Osteoblast (primary cell): Measurements from ENCODE around the gene RBM20. TPM values are rescaled to one million over a fixed set of nuclear protein-coding genes. Genes with fewer than 3 reads are reported as not detected.

ENCODE experiments used
- DNase-seq: peaks from one replicate; pipeline ENCODE4 v3.0.0; 2011; ENCODE audit warnings: low spot score, mixed read lengths; ENCODE audit not compliant: insufficient read length; ENCODE audit errors: missing footprints
- H2AFZ ChIP-seq: 2 replicates; pipeline ENCODE4 v1.6.0; 2011; ENCODE audit warnings: mild to moderate bottlenecking, low read length
- H3K27ac ChIP-seq: 2 replicates; pipeline ENCODE4 v1.5.1; 2011; ENCODE audit warnings: mild to moderate bottlenecking, low read depth, low read length, moderate library complexity
- H3K27me3 ChIP-seq: 2 replicates; pipeline ENCODE4 v1.6.0; 2012; ENCODE audit warnings: mild to moderate bottlenecking, control low read depth, inconsistent platforms, low read length, moderate library complexity; ENCODE audit not compliant: insufficient read depth
- H3K36me3 ChIP-seq: 2 replicates; pipeline ENCODE4 v1.5.1; 2011; ENCODE audit warnings: mild to moderate bottlenecking, low read length, control low read depth, moderate library complexity; ENCODE audit not compliant: insufficient read depth
- H3K4me1 ChIP-seq: 2 replicates; pipeline ENCODE4 v1.5.1; 2011; ENCODE audit warnings: mild to moderate bottlenecking, low read length, control low read depth, moderate library complexity; ENCODE audit not compliant: insufficient read depth
- H3K4me2 ChIP-seq: 2 replicates; pipeline ENCODE4 v1.6.0; 2011; ENCODE audit warnings: mild to moderate bottlenecking, low read length; ENCODE audit not compliant: insufficient read depth
- H3K4me3 ChIP-seq: fragments of 200-600 bp; sonication (generic); 3 replicates; pipeline ENCODE4 v1.5.1; 2012; ENCODE audit warnings: mild to moderate bottlenecking, low read length, inconsistent platforms; ENCODE audit not compliant: insufficient read depth
- H3K79me2 ChIP-seq: 2 replicates; pipeline ENCODE4 v1.6.0; 2012; ENCODE audit warnings: mild to moderate bottlenecking, low read length, control low read depth, inconsistent platforms; ENCODE audit not compliant: insufficient read depth
- H3K9me3 ChIP-seq: 2 replicates; pipeline ENCODE4 v1.5.1; 2011; ENCODE audit warnings: low read depth, low read length, control low read depth
- H4K20me1 ChIP-seq: 2 replicates; pipeline ENCODE4 v1.6.0; 2012; ENCODE audit warnings: mild to moderate bottlenecking, low read length, control low read depth; ENCODE audit not compliant: insufficient read depth
- total RNA-seq: library from RNA; depleted of rRNA; stranded (reverse); fragments of >200 nt; gene quantifications from 2 replicates; pipeline ENCODE4 v1.2.3, GENCODE V29; 2012
- TF ChIP-seq, protein P1 (sequence below): IDR thresholded peaks from 2 replicates; pipeline ENCODE4 v1.5.1; 2011; ENCODE audit warnings: mild to moderate bottlenecking, low read depth, low read length, moderate library complexity; ENCODE audit errors: extremely low read depth

Gene RBM20
- total RNA-seq, 1 donor, result not detected

DNA sequence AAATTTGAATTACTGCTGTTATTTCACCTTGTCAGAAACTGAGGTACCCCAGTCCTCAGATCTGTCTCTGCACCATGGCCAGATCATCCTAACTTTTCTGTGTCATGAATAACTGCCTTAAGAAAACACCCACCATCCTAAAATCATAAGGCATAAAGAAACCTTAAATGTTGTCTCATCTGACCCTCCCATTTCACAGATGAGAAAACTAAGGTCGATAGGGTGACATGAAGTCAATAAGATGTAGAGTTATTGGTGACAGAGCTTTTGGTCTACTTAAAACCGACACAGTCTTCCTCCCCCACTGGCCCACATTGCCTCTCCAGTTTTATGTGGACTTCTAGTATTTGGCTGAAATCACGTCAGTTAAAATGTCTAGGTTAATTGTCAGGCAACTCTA lies 126.1 kb downstream of the RBM20 start:
- H3K27me3 ChIP-seq, result no peaks in the 10 kb centered on the region
- H3K4me2 ChIP-seq, result no peak overlapping the region
- no peak overlapping the region for H2AFZ ChIP-seq
- H3K36me3 ChIP-seq, result no peaks in the 10 kb centered on the region
- peaks cover 10% of the 10 kb centered on the region for H3K4me1 ChIP-seq
- H3K79me2 ChIP-seq, result no peaks in the 10 kb centered on the region
- H3K27ac ChIP-seq, result no peak overlapping the region
- H3K9me3 ChIP-seq, result no peaks in the 10 kb centered on the region
- DNase-seq, result no peak
- no peaks in the 10 kb centered on the region for H4K20me1 ChIP-seq
- TF ChIP-seq, protein P1, sequence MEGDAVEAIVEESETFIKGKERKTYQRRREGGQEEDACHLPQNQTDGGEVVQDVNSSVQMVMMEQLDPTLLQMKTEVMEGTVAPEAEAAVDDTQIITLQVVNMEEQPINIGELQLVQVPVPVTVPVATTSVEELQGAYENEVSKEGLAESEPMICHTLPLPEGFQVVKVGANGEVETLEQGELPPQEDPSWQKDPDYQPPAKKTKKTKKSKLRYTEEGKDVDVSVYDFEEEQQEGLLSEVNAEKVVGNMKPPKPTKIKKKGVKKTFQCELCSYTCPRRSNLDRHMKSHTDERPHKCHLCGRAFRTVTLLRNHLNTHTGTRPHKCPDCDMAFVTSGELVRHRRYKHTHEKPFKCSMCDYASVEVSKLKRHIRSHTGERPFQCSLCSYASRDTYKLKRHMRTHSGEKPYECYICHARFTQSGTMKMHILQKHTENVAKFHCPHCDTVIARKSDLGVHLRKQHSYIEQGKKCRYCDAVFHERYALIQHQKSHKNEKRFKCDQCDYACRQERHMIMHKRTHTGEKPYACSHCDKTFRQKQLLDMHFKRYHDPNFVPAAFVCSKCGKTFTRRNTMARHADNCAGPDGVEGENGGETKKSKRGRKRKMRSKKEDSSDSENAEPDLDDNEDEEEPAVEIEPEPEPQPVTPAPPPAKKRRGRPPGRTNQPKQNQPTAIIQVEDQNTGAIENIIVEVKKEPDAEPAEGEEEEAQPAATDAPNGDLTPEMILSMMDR, result no peak
- H3K4me3 ChIP-seq, result no peak overlapping the region

DNA sequence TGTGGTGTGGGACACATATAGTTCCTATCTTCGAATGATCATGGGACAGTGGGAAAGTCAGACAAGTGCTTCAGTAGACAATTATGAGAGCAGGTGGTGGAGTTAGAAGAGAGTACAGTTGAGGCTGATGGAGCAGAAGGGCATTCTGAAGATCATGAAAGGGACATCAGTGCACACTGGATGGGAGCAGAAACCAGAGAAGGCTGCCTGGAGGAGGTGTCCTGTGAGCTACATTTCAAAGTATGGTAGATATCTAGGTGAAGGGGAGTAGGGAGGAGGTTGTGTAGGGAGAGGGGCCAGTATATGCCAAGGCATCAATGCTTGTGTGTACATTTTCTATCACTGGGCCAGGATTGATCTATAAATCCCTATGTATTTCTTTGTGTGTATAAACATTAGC lies 127.3 kb downstream of the RBM20 start:
- Histone ChIP-seq H3K27ac (no peak overlapping the region), H3K36me3 (no peaks in the 10 kb centered on the region), H3K4me1 (peaks cover 10% of the 10 kb centered on the region), H3K4me3 (no peak overlapping the region), H3K27me3 (peaks cover 3% of the 10 kb centered on the region), H3K4me2 (no peak overlapping the region), H2AFZ (no peak overlapping the region), H3K79me2 (no peaks in the 10 kb centered on the region), H3K9me3 (no peaks in the 10 kb centered on the region), H4K20me1 (no peaks in the 10 kb centered on the region)
- TF ChIP-seq, protein P1, result no peak
- DNase-seq, result no peak

- no peaks in the 10 kb centered on the region for H3K9me3 ChIP-seq
- no peak overlapping the region for H2AFZ ChIP-seq
- H3K4me2 ChIP-seq, result no peak overlapping the region
- H3K36me3 ChIP-seq, result no peaks in the 10 kb centered on the region
- peaks cover 10% of the 10 kb centered on the region for H3K4me1 ChIP-seq
- no peak overlapping the region for H3K4me3 ChIP-seq
- H3K27ac ChIP-seq, result no peak overlapping the region
- peaks cover 3% of the 10 kb centered on the region for H3K27me3 ChIP-seq
- no peaks in the 10 kb centered on the region for H3K79me2 ChIP-seq
- TF ChIP-seq, protein P1, result no peak
- no peaks in the 10 kb centered on the region for H4K20me1 ChIP-seq
- no peak for DNase-seq
Observed at GRCh38 chr10:110771991-110772390, 127.9 kb downstream of the RBM20 start.

GRCh38 chr10:110772454-110773025 lies 128.4 kb downstream of the RBM20 start:
- Histone ChIP-seq H3K36me3 (no peaks in the 10 kb centered on the region), H3K9me3 (no peaks in the 10 kb centered on the region), H3K4me3 (no peak overlapping the region), H3K27me3 (peaks cover 7% of the 10 kb centered on the region), H3K27ac (no peak overlapping the region), H4K20me1 (no peaks in the 10 kb centered on the region), H3K79me2 (no peaks in the 10 kb centered on the region), H2AFZ (no peak overlapping the region), H3K4me2 (no peak overlapping the region), H3K4me1 (peaks cover 10% of the 10 kb centered on the region)
- no peak for DNase-seq
- TF ChIP-seq, protein P1, result no peak
